Right cardiac atrium (tissue), 5 donors: ENCODE results near the gene QARS1. TPM values are rescaled to one million over a fixed set of nuclear protein-coding genes. Genes with fewer than 3 reads are reported as not detected.

Experiments
- ATAC-seq, 2 donors: fragments of 200-7000 bp; cut with Tn5 transposase; one replicate each; pipeline versions ENCODE4 v1.8.0 to v1.9.1; 2020; ENCODE audit warnings: moderate library complexity in 2 of 2, mild to moderate bottlenecking in 1 of 2
- DNase-seq, 3 donors: peaks; one replicate each; pipeline ENCODE4 v3.0.0-alpha.2; 2020
- H3K27ac ChIP-seq: one replicate; pipeline ENCODE4 v1.5.1; 2013; ENCODE audit warnings: mild to moderate bottlenecking, low read length, control low read depth, moderate library complexity
- H3K27me3 ChIP-seq: one replicate; pipeline ENCODE4 v1.6.1; 2013; ENCODE audit not compliant: control insufficient read depth, insufficient read depth
- H3K4me1 ChIP-seq: one replicate; pipeline ENCODE4 v1.6.1; 2013; ENCODE audit warnings: low read length; ENCODE audit not compliant: control insufficient read depth, insufficient read depth
- H3K4me3 ChIP-seq: one replicate; pipeline ENCODE4 v1.5.1; 2013; ENCODE audit warnings: low read length, control low read depth
- H3K9me3 ChIP-seq: one replicate; pipeline ENCODE4 v1.6.1; 2013; ENCODE audit warnings: low read length; ENCODE audit not compliant: control insufficient read depth
- WGBS: extraction: QIAGEN DNeasy Blood & Tissue Kit; methylation state at CpG from one replicate; pipeline ENCODE4 v1.1.7; 2013; 5-methylcytosine and 5-hydroxymethylcytosine counted together
- intact Hi-C, 4 donors: fragments of 100-400 bp; cut with DNase I; formaldehyde crosslinking; loops; one replicate each; pipeline versions ENCODE4 v1.11.0 to v1.14.0; 2022 to 2023
- polyA plus RNA-seq: library from polyadenylated mRNA; stranded (reverse); fragments of 200-250 nt; gene quantifications from one replicate; pipeline ENCODE4 v1.2.3, GENCODE V29; 2013
- total RNA-seq, 4 donors: library from RNA; stranded (reverse); fragmentation: NEBNext Ultra II Directional; extraction: Animal tissue kit (Norgen Biotek cat#: 25700); gene quantifications; one replicate each; pipeline ENCODE4 v1.2.1, GENCODE V29; 2021
- donor health status: healthy with polysubstance abuse.
- donor health status: DM: no; HTN: yes; CAD: no.
- donor health status: DM: no; HTN: no; CAD: no.
- donor health status: DM: no; HTN: yes; CAD: no; lungs with severe emphysema.
- donor health status: DM: yes; HTN: yes; CAD: no.

Gene QARS1
- total and polyA plus RNA-seq, 5 donors, result 132 to 188 (median 157) TPM

DNA sequence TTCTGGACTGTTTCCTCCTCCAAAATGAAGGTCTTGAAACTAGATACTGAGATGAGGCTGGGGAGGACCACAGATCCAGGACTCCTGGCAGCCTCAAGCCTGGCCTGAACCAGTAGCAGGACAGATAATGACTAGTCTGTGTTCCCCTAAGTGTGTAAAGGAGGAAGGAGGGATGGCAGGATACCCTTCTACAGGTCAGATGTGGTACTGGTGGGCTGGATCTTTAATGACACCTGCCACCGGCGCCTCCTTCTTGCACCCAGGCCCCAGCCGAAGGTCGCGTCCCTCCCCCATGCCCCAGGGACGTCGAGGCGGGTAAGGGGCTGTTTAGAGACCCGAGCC, 15.5 kb upstream of the QARS1 start:
- Histone ChIP-seq H3K4me1 (peaks cover 7% of the 10 kb centered on the region), H3K4me3 (peak overlapping the region; percentile 64), H3K27ac (peak overlapping the region; percentile 96), H3K9me3 (no peaks in the 10 kb centered on the region), H3K27me3 (no peaks in the 10 kb centered on the region)
- ATAC-seq (no peak), DNase-seq (no peak)
- WGBS, result 0% methylated on average over 9 of the region's 9 CpGs
- intact Hi-C loops, result no loop called here

- Histone ChIP-seq H3K4me1 (peaks cover 7% of the 10 kb centered on the region), H3K27me3 (no peaks in the 10 kb centered on the region), H3K4me3 (peak overlapping the region; percentile 64), H3K27ac (peak overlapping the region; percentile 96), H3K9me3 (no peaks in the 10 kb centered on the region)
- DNase-seq, result peak in 1 of 3 donors; percentile 39
- ATAC-seq, result no peak
- 62% methylated on average over 3 of the region's 3 CpGs for WGBS
- intact Hi-C loops, result no loop called here
Observed at GRCh38 chr3:49119439-49119838, 14.9 kb upstream of the QARS1 start.

GRCh38 chr3:49119036-49119435, 14.5 kb upstream of the QARS1 start:
- H3K4me3 ChIP-seq, result no peak overlapping the region
- ATAC-seq, result no peak

DNA sequence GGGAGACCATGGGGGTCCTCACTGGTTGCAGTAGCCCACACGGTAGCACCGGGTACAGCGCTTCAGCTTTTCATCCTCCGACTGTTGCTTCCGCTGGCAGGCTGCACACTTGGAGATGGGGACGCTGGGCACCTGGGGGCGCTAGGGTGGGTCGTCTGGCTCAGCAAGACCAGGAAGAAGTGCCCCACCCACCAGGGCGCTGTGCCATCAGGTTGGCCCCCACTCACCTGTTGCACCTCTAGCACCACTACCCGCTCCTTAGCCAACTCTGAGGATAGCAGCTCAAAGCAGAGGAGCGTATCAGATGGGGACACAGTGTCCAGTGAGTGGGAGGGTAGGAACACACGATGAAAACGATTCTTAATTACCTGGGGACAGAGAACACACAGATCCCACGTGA, 7.7 kb upstream of the QARS1 start:
- H3K4me3 ChIP-seq, result no peak overlapping the region
- H3K27ac ChIP-seq, result no peak overlapping the region
- H3K4me1 ChIP-seq, result no peaks in the 10 kb centered on the region
- ATAC-seq (no peak), DNase-seq (peak in 2 of 3 donors; percentile 41 to 57)
- H3K9me3 ChIP-seq, result no peaks in the 10 kb centered on the region
- WGBS, result 86% methylated on average over 14 of the region's 14 CpGs
- no peaks in the 10 kb centered on the region for H3K27me3 ChIP-seq
- intact Hi-C loops, result no loop called here

More at GRCh38 chr3:49119036-49119435, 14.5 kb upstream of the QARS1 start:
- intact Hi-C loops, result no loop called here
- peaks cover 7% of the 10 kb centered on the region for H3K4me1 ChIP-seq
- WGBS, result 35% methylated on average over 10 of the region's 10 CpGs
- H3K27me3 ChIP-seq, result no peaks in the 10 kb centered on the region
- peak in 2 of 3 donors; percentile 72 to 78 for DNase-seq
- peak overlapping the region; percentile 96 for H3K27ac ChIP-seq
- H3K9me3 ChIP-seq, result no peaks in the 10 kb centered on the region

GRCh38 chr3:49111347-49111746, 6.8 kb upstream of the QARS1 start:
- Histone ChIP-seq H3K4me1 (no peaks in the 10 kb centered on the region), H3K9me3 (no peaks in the 10 kb centered on the region), H3K4me3 (no peak overlapping the region), H3K27ac (no peak overlapping the region), H3K27me3 (no peaks in the 10 kb centered on the region)
- 63% methylated on average over 6 of the region's 6 CpGs for WGBS
- DNase-seq (peak in 2 of 3 donors; percentile 50 to 53), ATAC-seq (no peak)
- intact Hi-C loops, result no loop called here

DNA sequence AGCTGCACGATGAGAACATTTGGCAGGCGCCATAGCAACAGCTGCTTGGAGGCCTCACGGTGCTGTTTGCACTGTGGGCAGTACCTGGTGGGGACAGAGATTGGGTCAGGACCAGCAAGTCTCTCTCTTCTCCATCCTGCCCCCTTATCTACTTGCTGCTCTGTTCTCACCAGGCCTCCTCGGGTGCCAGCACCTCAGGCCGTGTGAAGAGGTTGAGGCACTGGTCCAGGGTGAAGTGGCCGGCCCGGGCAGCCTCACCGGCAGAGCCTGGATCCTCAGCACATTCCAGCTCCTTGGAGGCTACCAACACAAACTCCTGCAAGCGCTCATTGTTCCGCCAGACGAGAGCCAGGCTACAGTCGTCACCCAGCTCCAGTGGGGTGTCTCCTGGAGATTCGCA, 6.2 kb upstream of the QARS1 start:
- DNase-seq (peak in 2 of 3 donors; percentile 25 to 28), ATAC-seq (no peak)
- Histone ChIP-seq H3K4me3 (no peak overlapping the region), H3K9me3 (no peaks in the 10 kb centered on the region), H3K4me1 (no peaks in the 10 kb centered on the region), H3K27ac (no peak overlapping the region), H3K27me3 (no peaks in the 10 kb centered on the region)
- WGBS, result 78% methylated on average over 13 of the region's 13 CpGs
- intact Hi-C loops, result no loop called here

DNA sequence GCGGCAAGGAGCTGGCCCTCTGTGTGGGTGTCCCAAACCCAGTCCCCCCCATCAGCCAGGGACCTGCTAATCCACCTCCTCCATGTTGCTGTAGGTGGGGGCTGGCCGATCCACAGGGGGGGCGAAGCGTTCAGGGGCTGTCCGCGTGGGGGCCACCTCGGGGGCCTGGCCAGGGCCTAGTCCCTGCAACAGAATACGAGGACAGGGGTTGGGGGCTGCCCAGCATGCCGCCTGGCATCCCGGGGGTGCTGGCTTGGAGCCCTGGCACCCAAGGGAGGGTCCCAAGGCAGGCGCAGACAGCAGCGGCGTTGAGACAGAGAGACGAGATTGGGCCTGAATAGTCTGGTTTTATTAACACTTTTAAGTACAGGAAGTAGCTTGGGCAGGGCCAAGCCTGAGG, 3.8 kb upstream of the QARS1 start:
- intact Hi-C loops, result no loop called here
- DNase-seq (peak in 1 of 3 donors; percentile 41), ATAC-seq (no peak)
- Histone ChIP-seq H3K27me3 (no peaks in the 10 kb centered on the region), H3K9me3 (no peaks in the 10 kb centered on the region), H3K27ac (no peak overlapping the region), H3K4me3 (no peak overlapping the region), H3K4me1 (peaks cover 5% of the 10 kb centered on the region)
- WGBS, result 77% methylated on average over 14 of the region's 14 CpGs

- 4% methylated on average over 8 of the region's 8 CpGs for WGBS
- peak in 1 of 2 donors; percentile 1 for ATAC-seq
- Histone ChIP-seq H3K9me3 (no peaks in the 10 kb centered on the region), H3K4me1 (peaks cover 7% of the 10 kb centered on the region), H3K4me3 (peak overlapping the region; percentile 62), H3K27ac (peak overlapping the region; percentile 61), H3K27me3 (no peaks in the 10 kb centered on the region)
- intact Hi-C loops, result no loop called here
- DNase-seq, result no peak
Observed at GRCh38 chr3:49104052-49104426, 518 bp downstream of the QARS1 start.

- peak in 1 of 3 donors; percentile 21 for DNase-seq
- Histone ChIP-seq H3K27ac (no peak overlapping the region), H3K9me3 (no peaks in the 10 kb centered on the region), H3K27me3 (no peaks in the 10 kb centered on the region), H3K4me1 (peaks cover 7% of the 10 kb centered on the region), H3K4me3 (no peak overlapping the region)
- intact Hi-C loops, result no loop called here
- ATAC-seq, result no peak
- 94% methylated on average over 11 of the region's 11 CpGs for WGBS
Observed at GRCh38 chr3:49100046-49100615, 4.4 kb downstream of the QARS1 start.

DNA sequence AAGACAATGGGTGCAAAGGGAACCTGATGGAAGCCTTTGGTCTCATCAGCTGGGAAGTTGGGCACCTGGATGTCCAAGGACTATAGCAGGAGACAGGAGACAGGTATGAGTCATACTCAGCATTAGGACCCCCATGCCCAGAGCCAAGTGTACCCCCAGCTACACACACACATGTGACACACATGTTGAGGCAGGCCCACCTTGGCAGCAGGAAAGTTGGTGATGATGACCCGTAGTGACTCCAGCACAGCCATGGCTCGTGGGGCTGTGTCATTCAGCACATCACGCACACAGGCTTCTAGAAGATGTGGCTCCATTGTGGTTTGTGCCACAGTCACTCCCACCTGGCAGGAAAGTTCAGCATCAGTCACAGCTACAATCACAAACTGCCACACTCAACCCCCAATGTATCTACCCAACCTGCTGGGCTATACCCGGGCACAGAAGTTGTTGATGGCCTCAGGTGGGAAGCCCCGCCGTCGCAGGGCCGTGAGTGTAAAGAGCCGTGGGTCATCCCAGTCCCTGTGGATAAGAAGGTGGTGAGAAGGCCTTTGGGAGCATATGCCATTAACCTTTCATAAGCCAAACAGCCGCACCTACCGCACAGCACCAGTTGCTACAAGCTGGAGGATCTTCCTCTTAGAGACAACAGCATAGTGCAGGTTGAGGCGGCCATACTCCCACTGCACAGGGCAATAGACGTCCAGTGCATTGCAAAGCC, 5.5 kb downstream of the QARS1 start:
- ATAC-seq (no peak), DNase-seq (peak in 1 of 3 donors; percentile 33)
- no peak overlapping the region for H3K4me3 ChIP-seq
- 86% methylated on average over 13 of the region's 13 CpGs for WGBS
- H3K4me1 ChIP-seq, result peaks cover 9% of the 10 kb centered on the region
- intact Hi-C loops, result no loop called here
- no peaks in the 10 kb centered on the region for H3K9me3 ChIP-seq
- H3K27me3 ChIP-seq, result no peaks in the 10 kb centered on the region
- H3K27ac ChIP-seq, result no peak overlapping the region

- H3K27ac ChIP-seq, result no peak overlapping the region
Observed at GRCh38 chr3:49098429-49098828, 6.1 kb downstream of the QARS1 start.

More at GRCh38 chr3:49098429-49098828, 6.1 kb downstream of the QARS1 start:
- Histone ChIP-seq H3K4me1 (peaks cover 5% of the 10 kb centered on the region), H3K9me3 (no peaks in the 10 kb centered on the region), H3K4me3 (no peak overlapping the region), H3K27me3 (no peaks in the 10 kb centered on the region)
- DNase-seq, result peak in 2 of 3 donors; percentile 73 to 76
- no peak for ATAC-seq
- intact Hi-C loops, result no loop called here
- WGBS, result 34% methylated on average over 5 of the region's 5 CpGs
